ENCODE data around the gene ARF1. TPM values are rescaled to one million over a fixed set of nuclear protein-coding genes. Genes with fewer than 3 reads are reported as not detected.

ARF1 gene
- total RNA-seq = 100 to 1,000 TPM; 207 to 321 TPM

DNA sequence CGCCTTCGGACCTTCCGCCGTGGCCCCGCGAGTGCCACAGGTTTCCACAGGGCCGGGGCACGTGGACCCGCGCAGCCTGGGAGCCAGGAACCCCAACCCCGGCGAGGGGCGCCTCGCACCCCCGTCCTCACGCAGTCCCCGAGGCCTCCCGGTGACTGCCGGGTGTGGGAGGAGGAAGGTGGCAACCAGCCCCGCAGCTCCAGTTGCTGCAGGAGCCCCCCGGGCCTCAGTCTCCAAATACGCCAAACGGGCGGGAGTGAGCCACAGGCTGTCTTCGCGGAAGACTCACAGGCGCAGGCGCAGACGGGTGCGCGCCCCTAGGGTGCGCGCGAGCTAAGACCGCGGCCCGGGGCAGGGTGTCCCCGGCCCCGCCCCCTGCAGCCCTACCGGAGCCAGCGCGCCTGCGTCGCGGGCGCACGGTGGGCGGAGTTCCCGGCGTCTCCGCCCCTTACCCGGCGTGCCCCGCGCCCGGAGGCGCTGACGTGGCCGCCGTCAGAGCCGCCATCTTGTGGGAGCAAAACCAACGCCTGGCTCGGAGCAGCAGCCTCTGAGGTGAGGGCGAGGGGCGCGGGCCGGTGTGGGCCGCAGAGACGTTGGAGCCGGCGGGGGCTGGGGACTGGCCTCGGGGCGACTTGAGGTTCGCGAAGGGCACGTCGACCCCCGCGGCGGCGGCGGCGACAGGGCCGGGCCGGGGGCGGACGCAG, at the start of gene ARF1:
ARF1 (plus strand) TSS at position 495 of the 704 bp plus-strand sequence. CDS start 14,407 bp downstream, outside the sequence.

GRCh38 chr1:228102791-228103620, 20.5 kb downstream of the ARF1 start, which contains the start of gene C1orf35:
TSS of gene C1orf35 (minus strand) at chr1:228103325. CDS start at chr1:228103227, 98 bp downstream.

GRCh38 chr1:228109073-228109961, 26.8 kb downstream of the ARF1 start, which contains the start of gene MRPL55:
TSS of gene MRPL55 (minus strand) at chr1:228109299. CDS start at chr1:228108260, 1,039 bp downstream.

GRCh38 chr1:228139931-228140723, 57.6 kb downstream of the ARF1 start, which contains the start of gene GUK1:
TSS of gene GUK1 (plus strand) at chr1:228140279. CDS start at chr1:228140303, 24 bp downstream.

Small RNA genes within 50 kb of the gene (small RNA-seq; reads per million reads assigned to genes)
- 0 reads per million in 2 donors for gene AL359510.1

Other genes starting within 250 kb of the ARF1 start
- under 1 TPM in 1 of 2 donors, not detected in 1; under 0.01 TPM for gene WNT9A, start 134.8 kb upstream of the ARF1 start, total RNA-seq
- gene WNT3A, start 75.7 kb upstream of the ARF1 start, total RNA-seq = not detected
- gene C1orf35, start 20.6 kb downstream of the ARF1 start, total RNA-seq = 1 to 10 TPM; 5.2 to 7.3 TPM
- 10 to 100 TPM; 52.7 to 74.6 TPM for gene MRPL55, start 26.6 kb downstream of the ARF1 start, total RNA-seq
- 100 to 1,000 TPM; 211 to 251 TPM for gene GUK1, start 57.6 kb downstream of the ARF1 start, total RNA-seq
- under 1 TPM; under 0.01 TPM for gene GJC2, start 67.2 kb downstream of the ARF1 start, total RNA-seq
- 1 to 10 TPM; 1.7 to 2.4 TPM for gene IBA57, start 83.1 kb downstream of the ARF1 start, total RNA-seq
- gene OBSCN, start 125.3 kb downstream of the ARF1 start, total RNA-seq = 1 to 10 TPM; 3.4 to 5.7 TPM